Activated CD4-positive, alpha-beta T cell treated with anti-CD3 and anti-CD28 coated beads, Interleukin-10, Interleukin-2, amounts not matched to agents 100 ng/mL and 50 ng/mL, durations not matched to agents 16 hours and 8 hours (primary cell): ENCODE results near the gene CABP2.
"Not testable (repeated sequence)": the region's sequence is repeated elsewhere in the genome, so short reads cannot be mapped to it uniquely, and the experiment has no call there.

ENCODE experiments used
- DNase-seq: peaks from one replicate; pipeline ENCODE4 v3.0.0-alpha.2; 2020

CABP2 gene

DNA sequence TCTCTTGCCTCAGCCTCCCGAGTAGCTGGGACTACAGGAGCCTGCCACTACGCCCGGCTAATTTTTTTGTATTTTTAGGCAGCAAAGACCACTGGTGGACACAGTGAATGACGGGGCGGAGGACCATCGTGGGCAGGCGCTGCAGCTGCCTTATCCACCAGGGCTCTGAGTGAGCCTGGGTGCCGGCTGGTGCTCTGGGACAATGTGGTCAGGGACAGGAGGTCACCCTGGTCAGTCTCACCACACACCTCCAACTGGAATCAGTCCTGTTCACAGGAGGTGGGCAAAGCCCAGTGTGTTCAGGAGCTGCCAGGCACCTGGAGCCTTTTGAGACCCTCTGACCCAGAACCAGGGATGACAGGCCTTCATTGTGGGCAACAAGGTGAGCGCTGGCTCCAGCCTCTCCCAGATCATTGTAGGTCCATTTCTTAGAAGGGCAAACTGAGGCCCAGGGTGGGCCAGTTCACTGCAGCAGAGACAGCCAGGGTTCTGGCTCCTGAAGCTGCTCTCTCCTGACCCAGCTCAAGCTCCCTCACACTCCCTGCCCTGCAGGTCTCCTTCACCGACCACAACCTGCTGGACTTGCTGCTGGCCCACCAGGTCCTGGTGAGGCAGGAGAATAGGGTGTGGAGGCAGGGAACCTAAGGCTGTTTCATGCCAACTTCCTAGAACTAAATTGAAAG is 15.7 kb upstream of the CABP2 start:
- DNase-seq, result no peak

DNA sequence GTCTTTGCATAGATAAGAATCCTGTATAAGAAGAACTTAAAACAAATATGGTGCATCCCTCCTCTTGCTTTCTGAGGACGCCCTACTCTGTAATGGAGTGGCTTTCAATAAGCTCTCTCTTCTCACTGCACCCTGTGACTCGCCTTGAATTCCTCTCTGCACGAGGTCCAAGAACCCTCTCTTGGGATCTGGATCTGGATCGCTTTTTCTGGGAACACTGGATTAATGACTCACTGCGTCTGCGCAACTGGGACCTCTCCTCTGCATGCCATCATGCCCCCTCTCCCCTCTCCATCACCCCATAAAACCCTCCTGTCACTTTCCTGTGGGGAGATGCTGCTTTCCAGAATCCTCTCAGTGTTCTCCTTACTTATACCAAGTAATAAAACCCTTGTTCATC is 15.1 kb upstream of the CABP2 start:
- no peak for DNase-seq

DNA sequence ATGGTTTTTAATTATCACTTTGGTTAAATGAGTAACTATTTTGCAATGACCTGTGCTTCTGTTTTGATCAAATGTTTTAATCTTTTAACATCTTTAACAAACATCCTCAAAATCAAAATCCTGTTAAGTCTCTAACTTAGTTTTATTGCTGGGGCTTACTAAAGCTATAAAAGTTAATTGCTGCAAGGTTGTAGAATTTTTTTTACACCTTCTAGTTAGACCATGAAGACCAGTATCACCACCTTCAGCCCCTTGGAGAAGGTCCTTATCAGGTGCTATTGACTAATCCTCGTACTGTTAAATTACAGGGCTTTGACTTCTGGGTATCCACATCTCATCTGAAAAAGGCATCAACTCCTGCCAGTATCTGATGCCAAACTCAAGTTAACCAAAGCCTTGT is 12.3 kb upstream of the CABP2 start:
- no peak for DNase-seq

DNA sequence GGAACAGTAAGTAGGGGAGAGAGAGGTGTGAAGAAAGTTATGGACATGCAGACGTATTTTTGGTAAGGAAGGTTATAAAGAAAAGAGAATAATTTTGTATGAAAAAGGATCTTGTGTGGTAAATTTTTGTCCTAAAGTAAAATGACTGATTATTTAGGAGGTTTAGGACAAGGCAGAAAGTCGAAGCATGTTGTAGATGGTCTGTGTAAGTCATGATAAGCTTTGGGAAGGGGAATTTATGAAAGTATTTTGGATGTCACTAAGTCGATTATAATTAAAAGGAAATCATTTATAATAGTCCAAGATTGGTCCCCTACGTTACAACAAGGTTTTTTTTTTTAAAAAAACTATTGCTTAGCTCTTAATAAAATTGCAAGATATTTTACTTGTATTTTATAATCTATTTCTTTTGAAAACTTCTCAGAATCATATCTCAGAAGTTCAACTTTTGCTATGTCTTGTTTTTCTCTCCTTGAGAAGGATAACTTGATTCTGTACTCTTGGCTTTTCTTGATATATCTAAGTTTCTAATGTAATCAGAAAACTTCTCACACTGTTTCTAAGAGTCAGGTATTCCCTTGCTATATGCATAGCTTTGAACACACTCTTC is 10.9 kb upstream of the CABP2 start:
- DNase-seq, result no peak

DNA sequence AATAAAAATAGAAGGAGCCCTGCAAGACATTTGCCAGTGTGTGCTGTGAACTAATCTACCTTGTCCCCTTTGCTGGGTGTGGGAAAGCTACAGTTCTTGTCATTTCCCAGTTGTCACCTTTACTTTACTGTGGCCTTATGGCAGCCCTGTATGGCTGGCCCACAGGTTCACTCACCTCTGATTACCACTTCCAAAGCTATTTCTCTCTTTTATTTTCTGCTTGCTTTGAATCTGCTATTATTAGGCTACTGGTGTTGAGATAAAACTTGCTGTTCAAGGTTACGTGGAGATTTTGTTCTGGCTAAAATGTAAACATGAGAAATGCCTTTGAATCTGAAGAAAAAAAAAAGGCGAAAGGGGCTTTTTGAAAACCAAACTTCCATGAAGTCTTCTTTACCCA is 9.6 kb upstream of the CABP2 start:
- DNase-seq, result no peak

DNA sequence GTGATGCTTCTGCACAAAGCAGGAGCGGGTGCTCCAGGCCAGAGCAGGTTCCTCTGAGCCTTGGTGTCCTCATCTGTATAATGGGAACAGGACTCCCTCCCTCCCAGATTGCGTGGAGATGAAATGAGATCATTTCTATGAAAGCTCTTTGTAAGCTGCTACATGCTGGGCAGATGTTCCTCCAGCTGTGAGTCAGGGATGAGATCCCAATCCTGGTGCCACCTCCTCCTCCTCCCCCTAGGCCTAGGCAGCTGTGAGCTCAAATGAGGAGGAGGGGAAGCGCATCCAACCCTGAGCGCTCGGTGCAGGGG is 7.0 kb upstream of the CABP2 start:
- DNase-seq, result no peak

DNA sequence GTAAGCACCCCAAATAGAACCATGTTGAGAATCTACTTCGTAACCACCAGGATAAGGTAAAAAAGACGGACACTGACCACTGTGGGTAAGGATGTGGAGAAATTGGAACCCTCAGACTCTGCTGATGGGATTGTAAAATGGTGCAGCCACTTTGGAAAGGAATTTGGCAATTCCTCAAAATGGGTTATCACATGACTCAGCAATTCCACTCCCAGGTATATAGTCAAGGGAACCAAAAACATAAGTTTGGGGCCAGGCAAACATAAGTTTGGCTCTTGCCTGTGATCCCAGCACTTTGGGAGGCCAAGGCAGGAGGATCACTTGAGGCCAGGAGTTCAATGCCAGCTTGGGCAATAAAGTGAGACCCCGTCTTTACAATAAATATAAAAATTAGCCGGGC is 5.1 kb upstream of the CABP2 start:
- DNase-seq, result no peak

DNA sequence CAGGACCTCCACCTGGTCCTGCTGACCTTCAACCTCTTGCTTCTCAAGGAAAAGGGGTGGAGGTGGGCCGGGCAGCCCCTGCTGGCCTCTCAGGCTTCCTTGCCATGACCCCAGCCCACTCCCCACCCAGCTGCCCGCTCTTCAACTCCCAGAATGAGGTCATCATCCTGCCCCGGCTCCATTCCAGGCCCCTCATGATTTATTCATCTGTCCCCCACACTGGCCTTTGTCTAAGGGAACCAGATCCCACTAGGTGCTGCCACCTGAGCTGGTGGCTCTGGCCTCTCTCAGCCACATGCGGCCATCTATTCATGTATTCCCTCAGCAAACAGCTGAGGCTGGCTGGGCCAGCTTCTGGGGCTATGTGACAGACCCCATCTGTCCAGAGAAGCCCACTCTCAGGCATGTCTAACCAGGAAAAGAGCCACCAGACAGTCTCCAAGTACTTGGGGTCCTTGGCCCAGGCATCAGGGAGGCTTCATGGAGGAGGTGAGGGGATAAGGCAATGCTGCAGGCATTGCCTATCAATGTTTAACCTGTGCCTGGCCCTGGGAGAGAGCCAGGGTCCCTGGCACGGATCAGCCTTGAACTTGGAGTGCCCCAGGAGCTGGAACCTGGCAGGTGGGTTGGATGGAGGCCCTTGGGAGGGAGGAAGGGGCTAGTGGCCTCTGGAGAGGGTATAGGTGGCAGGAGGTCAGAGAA is 2.2 kb upstream of the CABP2 start:
- no peak for DNase-seq

DNA sequence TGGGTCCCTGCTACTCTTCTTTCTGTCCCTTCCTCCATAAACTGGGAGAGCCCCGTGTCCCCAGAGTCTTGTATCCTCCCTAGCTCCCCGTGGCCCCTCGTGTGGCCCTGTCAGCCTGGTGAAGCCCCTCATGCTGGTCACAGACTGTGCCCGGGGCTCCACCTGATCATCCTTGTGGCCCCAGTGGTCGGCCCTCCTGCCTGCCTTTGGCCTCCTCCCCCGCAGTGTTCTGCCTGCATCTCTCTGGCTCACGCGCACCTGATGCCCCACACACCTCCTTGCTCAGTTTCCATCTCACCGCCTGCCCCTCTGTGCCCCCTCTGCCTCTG is 1.2 kb upstream of the CABP2 start:
- DNase-seq, result no peak

DNA sequence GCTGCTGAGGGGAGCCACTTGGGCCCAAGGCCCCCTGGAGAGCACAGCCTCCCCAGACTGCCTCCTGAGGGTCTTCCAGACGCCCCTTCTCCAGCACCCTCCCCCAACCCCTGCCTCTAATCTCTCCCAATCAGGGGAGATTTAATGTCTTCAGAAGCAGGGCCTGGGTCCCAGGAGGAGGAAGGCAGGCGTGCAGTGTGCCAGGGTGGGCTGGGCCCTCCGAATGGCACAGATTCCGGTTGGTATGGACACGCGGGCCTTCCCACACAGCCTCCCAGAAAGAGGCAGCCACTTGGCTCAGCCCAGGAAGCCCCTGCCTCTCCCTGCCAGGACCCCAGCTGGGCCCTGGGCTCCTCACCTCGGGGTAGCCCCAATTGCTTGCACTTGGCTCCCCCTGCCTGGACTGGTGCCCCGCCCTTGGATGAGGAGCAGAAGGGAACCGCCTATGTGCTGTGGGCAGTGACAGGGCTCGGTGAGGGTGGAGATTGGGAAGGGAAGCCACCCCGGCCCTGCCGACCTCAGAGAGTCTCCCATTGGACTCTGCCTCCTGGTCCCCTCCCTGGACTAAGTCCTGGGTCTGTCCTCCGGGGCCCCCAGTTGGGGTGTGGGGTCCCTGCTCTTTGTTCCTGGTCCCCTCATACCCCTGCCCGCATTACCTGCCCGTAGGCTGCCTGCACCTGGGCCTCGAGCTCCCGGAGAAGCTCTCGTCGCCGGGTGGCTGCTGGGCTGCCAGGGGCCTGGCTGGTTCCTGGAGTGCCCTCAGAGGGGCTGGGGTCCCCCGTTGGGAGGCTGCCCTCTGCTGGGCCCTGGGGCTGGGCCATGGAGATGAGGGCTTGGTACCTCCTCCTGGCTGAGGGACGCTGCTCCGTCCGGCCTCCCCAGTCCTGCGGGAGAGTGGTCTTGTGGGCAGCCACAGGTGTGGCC is 572 bp upstream of the CABP2 start:
- no peak for DNase-seq

DNA sequence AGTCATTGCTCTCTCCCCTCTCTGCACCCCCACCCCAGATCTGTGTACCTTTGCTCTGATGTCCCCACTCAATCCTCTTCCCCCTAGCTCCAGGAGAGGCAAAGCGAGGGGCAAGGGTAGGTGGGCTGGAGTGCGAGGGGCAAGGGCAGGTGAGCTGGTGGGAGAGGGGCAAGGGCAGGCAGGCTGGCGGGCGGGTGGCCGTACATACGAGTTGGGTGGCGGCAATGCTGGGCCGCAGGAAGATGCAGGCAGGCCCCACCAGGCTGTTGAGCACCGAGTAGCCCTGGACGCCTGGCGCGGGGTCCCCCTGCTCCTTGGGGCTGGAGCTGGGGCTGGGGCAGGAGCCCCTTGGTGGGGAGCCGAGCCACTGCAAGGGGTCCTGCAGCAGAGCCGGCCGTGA is 908 bp downstream of the CABP2 start:
- no peak for DNase-seq

DNA sequence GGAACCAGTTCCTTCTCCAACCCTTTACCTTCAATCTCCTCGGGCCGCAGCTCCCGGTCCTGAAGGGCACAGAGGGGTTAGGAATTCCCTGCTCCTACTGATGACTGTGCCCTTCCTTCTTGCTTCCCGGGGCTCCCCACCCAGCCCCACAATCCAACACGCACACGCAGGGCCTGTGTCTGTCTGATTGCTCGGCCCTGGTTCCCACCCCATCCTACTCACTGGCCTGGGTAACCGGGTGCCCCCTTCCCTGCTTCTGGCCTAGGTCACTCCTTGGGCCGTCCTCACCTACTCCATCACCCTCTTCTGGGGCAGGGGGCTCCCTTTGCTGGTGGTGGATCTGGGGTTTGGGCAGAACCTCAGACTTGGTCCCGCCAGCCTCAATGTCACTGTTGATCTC is 1.3 kb downstream of the CABP2 start:
- no peak for DNase-seq

DNA sequence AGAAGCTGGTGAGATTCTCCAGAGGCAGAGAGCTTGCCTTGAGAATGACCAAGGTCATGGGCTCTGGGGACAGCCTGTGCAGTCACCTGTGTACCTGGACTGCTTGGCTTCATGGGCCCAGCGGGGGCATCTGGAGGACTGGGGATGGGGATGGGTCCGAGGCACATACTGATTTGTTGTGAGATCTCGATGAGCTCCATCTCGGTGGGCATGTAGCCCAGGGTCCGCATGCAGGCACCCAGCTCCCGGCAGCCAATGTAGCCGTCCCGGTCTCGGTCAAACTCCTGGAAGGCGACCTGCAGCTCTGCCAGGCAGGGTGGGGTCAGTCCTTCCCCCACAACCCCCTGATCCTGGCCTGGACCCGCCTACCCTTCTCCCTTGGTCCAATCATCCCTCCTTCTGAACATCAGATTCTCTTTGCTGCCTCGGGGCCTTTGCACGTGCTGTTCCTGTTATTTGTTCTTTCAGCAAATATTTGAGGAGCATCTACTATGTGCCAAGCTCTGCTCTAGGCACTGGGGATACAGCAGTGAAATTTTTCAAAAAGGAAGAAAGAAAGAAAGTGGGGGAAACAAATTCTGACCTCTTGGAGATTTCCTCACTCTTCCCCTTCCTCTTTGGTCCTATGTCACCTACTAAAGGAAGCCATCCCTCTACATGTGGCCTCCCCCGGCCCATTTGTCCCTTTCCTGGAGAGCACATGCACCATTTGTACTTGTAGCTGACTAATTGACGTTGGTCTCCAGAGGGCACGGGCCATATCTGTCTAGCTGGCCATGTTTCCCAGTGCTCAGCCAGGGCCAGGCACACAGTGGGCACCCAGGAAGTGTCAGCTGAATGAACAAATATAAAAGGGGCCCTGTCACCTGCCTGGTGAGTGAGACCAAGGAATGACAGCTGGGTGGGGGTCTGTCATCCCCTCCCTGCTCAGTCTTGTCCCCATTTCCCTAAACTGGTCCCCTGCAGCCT is 2.1 kb downstream of the CABP2 start:
- no peak for DNase-seq

DNA sequence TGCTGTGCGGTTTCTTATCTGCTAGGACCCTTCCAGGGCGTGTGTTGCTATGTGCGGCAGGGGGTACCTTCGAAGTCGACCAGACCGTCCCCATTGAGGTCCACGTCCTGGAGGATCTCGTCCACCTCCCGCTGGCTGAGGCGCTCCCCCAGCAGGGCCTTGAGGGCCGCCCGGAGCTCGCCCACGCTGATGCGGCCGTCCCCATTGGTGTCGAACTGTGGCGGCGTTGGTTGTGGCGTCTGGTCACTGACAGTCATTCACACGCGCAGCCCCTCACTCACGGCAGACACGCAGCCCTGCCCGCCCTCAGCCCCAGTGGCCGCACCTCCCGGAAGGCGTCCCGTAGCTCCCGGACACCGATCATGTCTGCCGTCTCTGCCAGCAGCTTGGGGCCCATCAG is 3.5 kb downstream of the CABP2 start:
- no peak for DNase-seq

DNA sequence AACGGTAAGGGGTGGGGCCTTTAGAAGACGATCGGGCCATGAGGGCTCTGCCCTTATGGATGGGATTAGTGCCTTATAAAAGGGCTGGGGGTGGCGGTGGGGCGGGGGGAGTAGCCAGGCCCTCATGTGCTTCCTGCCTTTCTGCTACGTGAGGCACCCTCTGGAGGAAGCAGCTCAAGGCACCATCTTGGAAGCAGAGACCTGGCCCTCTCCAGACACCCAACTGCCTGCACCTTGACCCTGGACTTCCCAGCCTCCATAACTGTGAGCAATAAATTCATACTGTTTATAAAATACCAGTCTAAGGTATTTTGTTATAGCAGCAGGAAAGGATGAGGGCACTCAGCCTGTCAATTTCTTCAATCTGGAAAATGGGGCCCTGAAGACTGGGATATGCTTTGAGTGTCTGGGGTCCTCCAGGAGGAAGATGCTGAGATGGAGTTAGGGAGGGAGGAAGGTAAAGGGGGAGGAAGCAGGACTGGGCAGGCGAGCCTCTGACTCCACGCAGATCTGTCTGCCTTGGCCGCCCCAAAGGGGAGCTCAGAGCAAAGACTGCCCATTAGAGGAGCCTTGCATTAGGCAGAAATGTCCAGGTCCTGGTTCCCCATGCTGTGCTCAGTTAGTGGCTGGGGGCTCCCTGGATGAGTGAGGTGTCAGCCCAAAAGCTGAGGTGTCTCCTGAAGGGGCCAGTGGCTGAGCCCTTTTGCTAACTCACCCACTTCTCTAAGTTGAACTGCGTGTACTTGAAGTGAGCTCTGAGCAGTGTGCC is 5.3 kb downstream of the CABP2 start:
- DNase-seq, result no peak

DNA sequence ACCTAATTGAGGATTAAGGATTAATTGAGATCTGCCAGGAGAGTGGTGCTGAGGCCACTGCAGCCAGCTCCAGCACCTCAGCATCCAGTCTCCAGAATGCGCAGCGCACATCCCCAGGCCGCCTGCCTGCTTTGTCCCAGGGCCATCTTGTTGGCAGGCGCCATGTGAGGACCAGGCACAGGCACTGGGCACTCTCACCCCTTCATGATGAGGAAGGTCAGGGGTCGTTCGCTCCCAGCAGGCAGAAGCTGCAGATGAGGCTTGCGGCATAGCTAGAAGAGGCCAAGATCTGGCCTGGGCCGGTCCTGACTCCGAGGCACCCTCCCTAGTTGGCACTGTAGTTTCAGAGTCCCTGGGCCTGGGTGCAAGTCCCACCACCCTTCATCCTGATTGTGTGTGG is 6.4 kb downstream of the CABP2 start:
- no peak for DNase-seq

DNA sequence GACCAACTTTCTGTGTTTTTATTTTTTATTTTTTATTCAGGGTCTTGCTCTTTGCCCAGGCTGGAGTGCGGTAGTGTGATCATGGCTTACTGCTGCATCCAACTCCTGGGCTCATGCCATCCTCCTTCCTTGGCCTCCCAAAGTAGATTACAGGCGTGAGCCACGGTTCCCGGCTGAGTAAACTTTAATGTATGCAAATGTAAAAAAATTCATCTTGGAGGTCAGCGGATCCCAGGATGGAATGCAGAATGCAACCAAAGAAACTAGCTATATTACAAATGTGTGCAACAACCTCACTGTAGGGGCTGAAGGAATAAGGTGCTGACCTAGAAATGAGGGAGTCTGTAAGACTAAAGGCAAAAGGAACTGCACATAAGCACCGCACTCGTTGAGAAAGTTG is 9.1 kb downstream of the CABP2 start:
- no peak for DNase-seq

DNA sequence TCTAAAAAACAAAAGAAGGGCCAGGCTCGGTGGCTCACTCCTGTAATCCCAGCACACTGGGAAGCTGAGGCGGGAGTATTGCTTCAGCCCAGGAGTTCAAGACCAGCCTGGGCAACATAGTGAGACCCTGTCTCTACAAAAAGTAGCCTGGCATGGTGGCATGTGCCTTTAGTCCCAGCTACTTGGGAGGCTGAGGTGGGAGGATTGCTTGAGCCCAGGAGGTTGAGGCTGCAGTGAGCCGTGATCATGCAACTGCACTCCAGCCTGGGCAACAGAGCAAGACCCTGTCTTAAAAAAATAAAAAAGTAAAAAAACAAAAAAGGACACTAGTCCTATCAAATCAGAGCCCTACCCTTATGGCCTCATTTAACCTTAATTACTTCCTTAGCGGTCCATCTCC is 11.7 kb downstream of the CABP2 start:
- not testable (repeated sequence) for DNase-seq

DNA sequence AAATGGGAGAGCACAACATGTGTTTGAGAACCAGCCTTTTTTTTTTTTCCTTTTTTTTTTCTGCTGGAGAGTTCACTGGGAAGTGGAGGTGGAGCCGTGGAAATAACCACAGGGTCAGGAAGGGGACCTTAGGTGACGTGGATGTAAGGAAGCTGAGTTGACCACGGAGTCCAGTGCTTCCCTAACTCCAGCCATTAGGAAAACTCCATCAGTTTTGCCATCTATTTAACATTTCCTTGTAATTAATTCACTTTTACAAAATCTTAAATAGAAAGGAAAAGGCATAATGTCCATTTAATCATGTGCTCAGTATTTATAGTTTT is 13.3 kb downstream of the CABP2 start:
- no peak for DNase-seq

DNA sequence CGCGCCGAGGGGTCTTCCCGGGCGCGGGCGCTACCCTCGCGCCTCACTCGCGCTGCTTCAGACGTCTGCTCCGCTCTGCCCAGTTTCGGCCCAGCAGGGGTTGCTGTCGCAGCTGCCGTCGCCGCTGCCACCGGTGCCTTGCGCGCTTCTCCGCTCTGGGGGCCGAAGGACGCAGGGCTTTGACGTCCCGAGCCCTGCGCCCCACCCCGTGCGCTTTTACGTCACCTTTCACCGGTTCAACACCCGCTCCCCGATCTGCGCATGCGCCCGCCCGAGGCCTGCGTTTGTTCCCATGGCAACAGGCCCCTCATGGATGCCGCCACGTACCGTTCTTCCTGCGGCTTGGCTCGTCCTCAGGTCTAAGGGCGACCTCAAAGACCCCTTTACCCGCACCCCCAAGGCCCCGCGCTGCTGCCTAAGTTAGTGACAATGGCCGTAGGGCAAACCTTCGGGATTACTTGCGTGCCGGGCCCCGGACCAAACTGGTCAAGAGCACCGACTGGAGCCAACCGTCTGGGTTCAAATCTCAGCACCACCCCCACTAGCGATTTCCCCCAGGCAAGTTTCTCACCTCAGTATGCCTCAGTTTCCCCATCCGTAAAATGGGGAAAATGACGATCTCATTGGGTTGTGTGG is 14.6 kb downstream of the CABP2 start:
- DNase-seq, result peak; percentile 99

DNA sequence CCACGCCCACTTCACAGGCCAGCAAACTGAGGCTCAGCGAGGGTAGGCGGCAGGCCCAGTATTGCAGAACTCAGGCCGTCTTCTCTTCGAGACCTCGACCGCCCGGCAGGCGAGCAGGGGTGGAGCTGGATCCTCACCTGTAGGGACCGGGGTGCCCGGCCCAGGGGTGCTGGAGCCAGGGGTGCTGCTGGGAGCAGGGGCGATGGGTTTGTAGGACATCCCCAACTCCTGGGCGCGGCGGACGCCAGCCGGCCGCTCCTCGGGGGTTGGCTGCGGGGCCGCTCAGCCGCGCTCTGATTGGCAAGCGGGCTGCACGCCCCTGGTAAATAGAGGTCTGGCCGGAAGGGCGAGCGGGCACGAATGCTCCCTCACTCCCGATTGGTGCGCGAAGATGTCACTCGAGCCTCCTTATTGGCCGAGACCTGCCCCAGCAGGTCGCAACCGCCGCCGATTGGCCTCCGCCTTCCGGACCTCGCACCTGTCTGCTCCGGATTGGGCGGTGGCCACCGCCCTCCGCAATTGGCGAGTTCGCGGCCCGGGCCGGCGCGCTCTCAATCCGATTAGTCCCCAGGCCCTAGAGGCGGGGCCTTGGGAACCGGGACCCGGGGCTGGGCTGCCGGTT is 15.3 kb downstream of the CABP2 start, which contains the start of gene CDK2AP2:
Gene CDK2AP2, minus strand, starts transcription at position 299 of the 622 bp plus-strand sequence. Its CDS starts 80 bp downstream, at position 219.
- DNase-seq, result peak; percentile 100
